Activated naive CD8-positive, alpha-beta T cell treated with anti-CD3 and anti-CD28 coated beads, Interleukin-2, amount 50 U/mL, for 24 hours (primary cell): Measurements from ENCODE around the gene PRKAR2B.

Experiments used
- ATAC-seq: fragments of 150-1000 bp; cut with Tn5 transposase; one replicate; pipeline ENCODE4 v1.10.0; 2021
- DNase-seq: peaks from one replicate; pipeline ENCODE4 v3.0.0; 2021
- H3K27ac Mint-ChIP-seq: one replicate; pipeline ENCODE4 v1.8.0; 2021; ENCODE audit warnings: mild to moderate bottlenecking, mixed read lengths
- H3K27me3 Mint-ChIP-seq: one replicate; pipeline ENCODE4 v1.8.0; 2021; ENCODE audit warnings: mixed read lengths
- H3K36me3 Mint-ChIP-seq: one replicate; pipeline ENCODE4 v1.8.0; 2021; ENCODE audit warnings: low read depth, mixed read lengths
- H3K4me1 Mint-ChIP-seq: one replicate; pipeline ENCODE4 v1.8.0; 2021; ENCODE audit warnings: mixed read lengths
- H3K4me3 Mint-ChIP-seq: one replicate; pipeline ENCODE4 v1.8.0; 2021; ENCODE audit warnings: mild to moderate bottlenecking, moderate library complexity, mixed read lengths
- H3K9me3 Mint-ChIP-seq: one replicate; pipeline ENCODE4 v1.8.0; 2021; ENCODE audit warnings: mixed read lengths

PRKAR2B gene

DNA sequence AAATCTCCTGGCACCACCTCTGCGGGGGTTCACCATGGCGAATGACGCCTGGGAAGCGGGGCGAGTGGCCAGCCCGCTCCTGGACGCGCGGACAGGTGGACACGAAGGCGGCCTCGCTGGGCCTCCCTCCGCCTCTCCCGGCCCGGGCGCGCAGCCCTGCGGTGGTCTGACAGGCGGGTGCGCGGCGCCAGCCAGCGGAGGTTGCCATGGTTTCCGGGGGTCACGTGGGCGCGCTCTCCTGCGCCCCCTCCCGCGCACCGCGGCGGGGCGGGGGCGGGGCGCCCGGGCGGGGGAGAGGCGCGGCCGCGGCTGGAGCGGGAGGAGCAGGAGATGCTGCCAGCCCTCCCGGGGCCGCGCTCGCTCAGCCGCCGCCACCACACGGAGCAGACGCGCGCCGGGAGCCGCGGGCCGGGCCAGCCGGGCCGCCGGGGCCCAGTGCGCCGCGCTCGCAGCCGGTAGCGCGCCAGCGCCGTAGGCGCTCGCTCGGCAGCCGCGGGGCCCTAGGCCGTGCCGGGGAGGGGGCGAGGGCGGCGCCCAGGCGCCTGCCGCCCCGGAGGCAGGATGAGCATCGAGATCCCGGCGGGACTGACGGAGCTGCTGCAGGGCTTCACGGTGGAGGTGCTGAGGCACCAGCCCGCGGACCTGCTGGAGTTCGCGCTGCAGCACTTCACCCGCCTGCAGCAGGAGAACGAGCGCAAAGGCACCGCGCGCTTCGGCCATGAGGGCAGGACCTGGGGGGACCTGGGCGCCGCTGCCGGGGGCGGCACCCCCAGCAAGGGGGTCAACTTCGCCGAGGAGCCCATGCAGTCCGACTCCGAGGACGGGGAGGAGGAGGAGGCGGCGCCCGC is at the start of gene PRKAR2B:
TSS of gene PRKAR2B (plus strand) at position 359 of the 848 bp plus-strand sequence. CDS start at position 562, 203 bp downstream.
- ATAC-seq (peak; percentile 89), DNase-seq (peak; percentile 73)
- Mint-ChIP-seq H3K27ac (peak within 1 kb of the TSS; percentile 30), H3K27me3 (peaks cover 39% of the 10 kb centered on the region), H3K9me3 (no peaks in the 10 kb centered on the region), H3K4me3 (peak within 1 kb of the TSS; percentile 79), H3K36me3 (no peaks in the 10 kb centered on the region), H3K4me1 (peaks cover 9% of the 10 kb centered on the region)

DNA sequence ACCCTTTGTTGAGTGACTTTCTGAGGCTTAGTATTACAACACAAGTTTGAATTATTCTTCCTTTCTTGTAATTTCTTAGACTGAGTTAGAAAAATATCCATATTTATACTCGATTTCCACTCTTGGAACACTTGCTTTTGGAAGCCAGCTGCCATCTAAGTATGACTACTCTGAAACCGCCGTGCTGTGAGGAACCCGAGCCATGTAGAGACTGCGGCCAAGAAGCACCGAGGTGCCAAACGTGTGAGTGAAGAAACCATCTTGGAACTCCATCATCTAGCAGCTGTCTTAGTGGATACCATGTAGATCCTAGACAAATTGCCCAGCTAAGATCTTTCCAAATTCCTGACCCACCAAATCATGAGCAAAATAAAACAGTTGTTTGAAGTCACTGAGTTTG is 49.7 kb upstream of the PRKAR2B start:
- no peak for ATAC-seq
- Mint-ChIP-seq H3K27me3 (peaks cover 17% of the 10 kb centered on the region), H3K9me3 (no peaks in the 10 kb centered on the region), H3K4me1 (no peaks in the 10 kb centered on the region), H3K36me3 (no peaks in the 10 kb centered on the region), H3K4me3 (no peak overlapping the region), H3K27ac (no peak overlapping the region)
- DNase-seq: no peak

- no peaks in the 10 kb centered on the region for H3K36me3 Mint-ChIP-seq
- no peak for ATAC-seq
- H3K27me3 Mint-ChIP-seq: peaks cover 18% of the 10 kb centered on the region
- H3K9me3 Mint-ChIP-seq: no peaks in the 10 kb centered on the region
- H3K4me1 Mint-ChIP-seq: no peaks in the 10 kb centered on the region
- no peak for DNase-seq
- H3K27ac Mint-ChIP-seq: no peak overlapping the region
- no peak overlapping the region for H3K4me3 Mint-ChIP-seq
These were observed 46.8 kb upstream of the PRKAR2B start for GRCh38 chr7:106997487-106998271.

DNA sequence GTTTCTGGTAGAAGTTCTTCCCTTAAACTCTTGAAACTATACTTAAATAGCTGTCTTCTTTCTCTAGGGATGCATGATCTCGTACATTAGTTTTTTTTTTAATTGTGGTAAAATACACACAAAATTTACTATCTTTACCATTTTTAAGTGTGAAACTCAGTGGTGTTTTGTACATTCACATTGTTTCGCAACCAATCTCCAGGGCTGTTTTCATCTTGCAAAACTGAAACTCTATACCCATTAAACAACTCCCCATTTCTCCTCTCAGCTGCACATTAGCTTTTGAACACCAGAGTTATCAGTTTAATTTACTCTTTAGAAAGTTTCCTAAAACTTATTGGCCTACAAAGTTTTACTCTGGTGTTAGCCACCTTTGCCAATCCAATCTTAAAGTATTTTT is 45.5 kb upstream of the PRKAR2B start:
- Mint-ChIP-seq H3K9me3 (no peaks in the 10 kb centered on the region), H3K36me3 (no peaks in the 10 kb centered on the region), H3K27me3 (peaks cover 17% of the 10 kb centered on the region), H3K4me1 (no peaks in the 10 kb centered on the region), H3K27ac (no peak overlapping the region), H3K4me3 (no peak overlapping the region)
- no peak for ATAC-seq
- no peak for DNase-seq

GRCh38 chr7:107001490-107001889 is 43.0 kb upstream of the PRKAR2B start:
- peaks cover 4% of the 10 kb centered on the region for H3K27me3 Mint-ChIP-seq
- H3K27ac Mint-ChIP-seq: no peak overlapping the region
- H3K4me1 Mint-ChIP-seq: no peaks in the 10 kb centered on the region
- H3K36me3 Mint-ChIP-seq: no peaks in the 10 kb centered on the region
- no peaks in the 10 kb centered on the region for H3K9me3 Mint-ChIP-seq
- DNase-seq (no peak), ATAC-seq (no peak)
- no peak overlapping the region for H3K4me3 Mint-ChIP-seq

DNA sequence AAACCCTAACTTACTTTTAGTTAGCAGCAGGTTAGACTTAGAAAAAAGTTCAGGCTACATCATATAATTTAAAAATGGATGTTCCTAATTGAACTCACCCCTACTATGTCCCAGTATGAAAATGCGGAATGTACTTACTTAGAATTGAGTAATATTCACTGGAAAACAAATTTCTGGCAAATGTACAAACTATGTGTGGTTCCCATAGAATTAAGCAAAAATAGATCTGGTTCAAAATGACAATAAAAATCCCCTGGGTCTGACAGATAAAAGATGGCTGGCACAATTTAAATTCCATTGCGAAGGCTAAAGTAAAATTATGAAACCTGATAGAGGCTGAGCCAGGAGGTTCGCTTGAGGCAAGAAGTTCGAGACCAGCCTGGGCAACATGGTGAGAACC is 42.4 kb upstream of the PRKAR2B start:
- no peaks in the 10 kb centered on the region for H3K4me1 Mint-ChIP-seq
- no peak overlapping the region for H3K4me3 Mint-ChIP-seq
- DNase-seq: no peak
- no peaks in the 10 kb centered on the region for H3K36me3 Mint-ChIP-seq
- H3K27ac Mint-ChIP-seq: no peak overlapping the region
- ATAC-seq: no peak
- H3K27me3 Mint-ChIP-seq: peaks cover 3% of the 10 kb centered on the region
- no peaks in the 10 kb centered on the region for H3K9me3 Mint-ChIP-seq

DNA sequence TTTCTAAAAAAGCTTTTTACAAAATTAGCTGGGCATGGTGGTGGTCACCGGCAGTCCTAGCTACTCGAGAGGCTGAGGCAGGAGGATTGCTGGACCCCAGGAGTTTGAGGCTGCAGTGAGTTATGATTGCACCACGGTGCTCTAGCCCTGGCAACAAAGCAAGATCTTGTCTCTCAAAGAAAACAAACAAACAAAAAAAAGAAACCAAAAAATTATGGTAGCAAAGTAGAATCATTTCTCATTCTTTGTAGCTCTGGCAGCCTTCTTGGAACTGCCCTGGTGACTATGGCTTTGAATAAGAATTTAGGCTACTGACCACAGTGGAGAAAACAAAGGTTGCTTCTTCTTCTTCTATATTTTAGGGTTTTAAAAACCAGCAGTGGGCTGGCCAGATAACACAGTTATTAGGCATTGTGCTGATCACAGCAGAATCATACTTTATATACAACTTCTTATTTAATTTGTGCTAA is 41.9 kb upstream of the PRKAR2B start:
- H3K4me1 Mint-ChIP-seq: no peaks in the 10 kb centered on the region
- no peaks in the 10 kb centered on the region for H3K36me3 Mint-ChIP-seq
- no peak overlapping the region for H3K27ac Mint-ChIP-seq
- H3K27me3 Mint-ChIP-seq: peaks cover 3% of the 10 kb centered on the region
- no peak overlapping the region for H3K4me3 Mint-ChIP-seq
- H3K9me3 Mint-ChIP-seq: no peaks in the 10 kb centered on the region
- ATAC-seq (no peak), DNase-seq (no peak)

DNA sequence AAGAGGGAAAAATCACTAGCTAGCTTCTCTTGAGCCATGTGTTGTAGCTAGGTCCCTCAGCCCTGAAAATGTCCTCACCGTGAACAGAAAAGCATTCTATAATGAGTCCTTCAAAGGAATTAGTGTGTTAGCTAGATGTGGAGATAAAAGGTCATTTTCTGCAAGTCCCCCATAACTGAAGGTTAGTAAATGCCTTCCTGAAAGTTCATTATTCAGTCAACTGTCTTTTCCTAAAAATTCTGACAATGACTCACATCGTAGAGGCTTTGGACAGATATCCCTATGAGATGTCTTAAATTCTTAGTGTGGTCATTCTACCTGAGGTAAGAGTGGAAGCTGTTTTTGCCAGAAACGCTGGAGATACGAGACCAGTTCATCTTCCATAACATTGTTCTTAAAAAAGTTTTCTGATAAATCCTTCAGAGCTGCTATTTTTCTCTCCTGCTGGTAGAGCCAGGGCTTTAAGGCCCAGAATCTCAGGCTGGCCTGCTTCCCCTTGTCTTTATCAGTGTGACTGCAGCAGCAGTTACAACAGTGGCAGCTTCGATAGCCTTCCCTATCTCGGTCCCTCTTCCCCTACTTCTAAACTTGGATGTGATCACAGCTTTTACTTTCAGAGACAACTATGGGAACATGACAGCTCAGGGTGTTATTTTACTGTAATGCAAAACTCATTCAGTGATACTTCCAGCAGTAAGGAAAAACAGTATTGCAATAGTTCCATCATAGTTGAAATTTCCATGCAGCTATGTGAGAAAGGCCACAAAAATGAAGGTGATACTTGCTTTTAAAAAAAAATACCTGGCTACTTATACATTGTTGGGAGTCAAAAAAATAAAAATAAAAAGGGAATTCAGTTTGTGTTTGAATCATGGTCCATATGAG is 37.3 kb upstream of the PRKAR2B start:
- Mint-ChIP-seq H3K4me3 (no peak overlapping the region), H3K36me3 (no peaks in the 10 kb centered on the region), H3K9me3 (no peaks in the 10 kb centered on the region), H3K27me3 (peaks cover 2% of the 10 kb centered on the region), H3K27ac (no peak overlapping the region), H3K4me1 (no peaks in the 10 kb centered on the region)
- DNase-seq: no peak
- no peak for ATAC-seq

GRCh38 chr7:107007892-107008287 is 36.6 kb upstream of the PRKAR2B start:
- no peaks in the 10 kb centered on the region for H3K4me1 Mint-ChIP-seq
- H3K9me3 Mint-ChIP-seq: no peaks in the 10 kb centered on the region
- no peak for ATAC-seq
- no peaks in the 10 kb centered on the region for H3K36me3 Mint-ChIP-seq
- DNase-seq: no peak
- H3K27ac Mint-ChIP-seq: no peak overlapping the region
- H3K27me3 Mint-ChIP-seq: peaks cover 2% of the 10 kb centered on the region
- H3K4me3 Mint-ChIP-seq: no peak overlapping the region

- Mint-ChIP-seq H3K27me3 (peaks cover 4% of the 10 kb centered on the region), H3K9me3 (no peaks in the 10 kb centered on the region), H3K36me3 (no peaks in the 10 kb centered on the region), H3K27ac (no peak overlapping the region), H3K4me3 (no peak overlapping the region), H3K4me1 (no peaks in the 10 kb centered on the region)
- DNase-seq (no peak), ATAC-seq (no peak)
These were observed 34.7 kb upstream of the PRKAR2B start for GRCh38 chr7:107009846-107010203.

- DNase-seq: no peak
- no peak overlapping the region for H3K4me3 Mint-ChIP-seq
- no peak for ATAC-seq
- no peaks in the 10 kb centered on the region for H3K36me3 Mint-ChIP-seq
- peaks cover 4% of the 10 kb centered on the region for H3K27me3 Mint-ChIP-seq
- no peak overlapping the region for H3K27ac Mint-ChIP-seq
- H3K9me3 Mint-ChIP-seq: no peaks in the 10 kb centered on the region
- H3K4me1 Mint-ChIP-seq: no peaks in the 10 kb centered on the region
These were observed 31.8 kb upstream of the PRKAR2B start for GRCh38 chr7:107012691-107013090.

DNA sequence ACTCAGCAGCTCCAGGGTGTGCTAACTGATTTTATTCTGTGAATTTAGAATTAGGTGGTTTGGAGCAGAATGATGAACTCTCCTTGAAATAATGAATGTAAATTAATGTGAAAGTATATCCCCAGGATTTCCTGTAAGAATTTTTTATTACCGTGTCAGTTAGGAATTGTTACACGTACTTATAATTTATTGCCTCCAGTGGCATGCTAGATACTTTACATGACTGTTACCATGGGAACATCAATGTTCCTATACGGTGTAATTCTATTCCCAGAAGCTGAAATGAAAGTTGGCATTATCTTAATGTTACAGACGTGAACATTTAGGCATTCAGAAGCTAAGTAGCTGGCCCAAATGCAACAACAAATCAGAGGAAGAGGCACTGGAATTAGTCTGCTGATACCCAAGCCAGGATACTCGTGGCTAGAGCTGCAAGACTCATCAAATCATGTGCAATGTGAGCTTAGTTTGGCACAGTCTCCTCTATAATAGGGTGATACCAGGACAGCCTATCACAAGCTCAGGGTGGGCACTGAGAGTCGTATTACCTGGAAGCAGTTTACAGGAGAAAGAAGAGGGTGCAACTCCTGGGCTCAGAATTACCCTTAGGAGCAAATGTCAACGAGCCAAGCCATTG is 30.0 kb upstream of the PRKAR2B start:
- H3K9me3 Mint-ChIP-seq: no peaks in the 10 kb centered on the region
- no peaks in the 10 kb centered on the region for H3K36me3 Mint-ChIP-seq
- H3K27me3 Mint-ChIP-seq: peaks cover 4% of the 10 kb centered on the region
- ATAC-seq (no peak), DNase-seq (no peak)
- no peak overlapping the region for H3K4me3 Mint-ChIP-seq
- H3K27ac Mint-ChIP-seq: no peak overlapping the region
- no peaks in the 10 kb centered on the region for H3K4me1 Mint-ChIP-seq

GRCh38 chr7:107016312-107016711 is 28.2 kb upstream of the PRKAR2B start:
- H3K9me3 Mint-ChIP-seq: no peaks in the 10 kb centered on the region
- no peak for ATAC-seq

More at GRCh38 chr7:107016312-107016711, 28.2 kb upstream of the PRKAR2B start:
- Mint-ChIP-seq H3K4me1 (no peaks in the 10 kb centered on the region), H3K27ac (no peak overlapping the region), H3K27me3 (peaks cover 2% of the 10 kb centered on the region), H3K36me3 (no peaks in the 10 kb centered on the region), H3K4me3 (no peak overlapping the region)
- DNase-seq: no peak
